Rectal smooth muscle tissue (tissue), 1 donor: ENCODE data around the gene ICE1.
"Not testable (repeated sequence)": the region's sequence is repeated elsewhere in the genome, so short reads cannot be mapped to it uniquely, and the experiment has no call there.

ENCODE experiments used
- H3K27ac ChIP-seq: one replicate; pipeline ENCODE4 v1.7.0; 2013; ENCODE audit warnings: low read depth, low read length, inconsistent platforms
- H3K27me3 ChIP-seq: one replicate; pipeline ENCODE4 v1.7.0; 2013; ENCODE audit warnings: low read length; ENCODE audit not compliant: control insufficient read depth, insufficient read depth
- H3K36me3 ChIP-seq: one replicate; pipeline ENCODE4 v1.7.0; 2013; ENCODE audit warnings: low read length; ENCODE audit not compliant: control insufficient read depth, insufficient read depth
- H3K4me1 ChIP-seq: one replicate; pipeline ENCODE4 v1.7.0; 2013; ENCODE audit warnings: low read length; ENCODE audit not compliant: control insufficient read depth, insufficient read depth
- H3K4me3 ChIP-seq: one replicate; pipeline ENCODE4 v1.7.0; 2013; ENCODE audit warnings: low read length
- H3K9ac ChIP-seq: one replicate; pipeline ENCODE4 v1.7.0; 2013; ENCODE audit warnings: low read length

Gene ICE1

GRCh38 chr5:5470933-5471332 lies 48.5 kb downstream of the ICE1 start:
- H3K27me3 ChIP-seq = no peaks in the 10 kb centered on the region
- H3K36me3 ChIP-seq = no peaks in the 10 kb centered on the region

GRCh38 chr5:5473226-5473625 lies 50.7 kb downstream of the ICE1 start:
- peaks cover 3% of the 10 kb centered on the region for H3K36me3 ChIP-seq

More at GRCh38 chr5:5470933-5471332, 48.5 kb downstream of the ICE1 start:
- Histone ChIP-seq H3K4me3 (no peak overlapping the region), H3K27ac (no peak overlapping the region), H3K9ac (no peak overlapping the region), H3K4me1 (no peaks in the 10 kb centered on the region)

GRCh38 chr5:5474961-5475360 lies 52.5 kb downstream of the ICE1 start:
- H3K4me3 ChIP-seq = no peak overlapping the region
- H3K4me1 ChIP-seq = no peaks in the 10 kb centered on the region
- H3K27ac ChIP-seq = no peak overlapping the region
- no peak overlapping the region for H3K9ac ChIP-seq
- H3K36me3 ChIP-seq = peaks cover 3% of the 10 kb centered on the region
- H3K27me3 ChIP-seq = no peaks in the 10 kb centered on the region

More at GRCh38 chr5:5473226-5473625, 50.7 kb downstream of the ICE1 start:
- no peak overlapping the region for H3K4me3 ChIP-seq
- H3K9ac ChIP-seq = no peak overlapping the region
- H3K27ac ChIP-seq = no peak overlapping the region
- no peaks in the 10 kb centered on the region for H3K4me1 ChIP-seq
- H3K27me3 ChIP-seq = no peaks in the 10 kb centered on the region

- H3K4me1 ChIP-seq = no peaks in the 10 kb centered on the region
- no peaks in the 10 kb centered on the region for H3K27me3 ChIP-seq
- H3K9ac ChIP-seq = no peak overlapping the region
- H3K36me3 ChIP-seq = peaks cover 3% of the 10 kb centered on the region
- no peak overlapping the region for H3K4me3 ChIP-seq
- H3K27ac ChIP-seq = no peak overlapping the region
Measured at GRCh38 chr5:5475975-5476374, 53.5 kb downstream of the ICE1 start.

- H3K36me3 ChIP-seq, H3K4me1 ChIP-seq, H3K27ac ChIP-seq, H3K4me3 ChIP-seq, H3K9ac ChIP-seq, H3K27me3 ChIP-seq: not testable (repeated sequence)
Measured at GRCh38 chr5:5479578-5479977, 57.1 kb downstream of the ICE1 start.

- Histone ChIP-seq H3K9ac (no peak overlapping the region), H3K27ac (no peak overlapping the region), H3K27me3 (no peaks in the 10 kb centered on the region), H3K4me1 (no peaks in the 10 kb centered on the region), H3K36me3 (peaks cover 3% of the 10 kb centered on the region), H3K4me3 (no peak overlapping the region)
Measured at GRCh38 chr5:5480481-5481111, 58.1 kb downstream of the ICE1 start.

- H3K27me3 ChIP-seq = no peaks in the 10 kb centered on the region
- H3K36me3 ChIP-seq = peaks cover 3% of the 10 kb centered on the region
- H3K9ac ChIP-seq = no peak overlapping the region
- H3K4me3 ChIP-seq = no peak overlapping the region
- H3K4me1 ChIP-seq = no peaks in the 10 kb centered on the region
- H3K27ac ChIP-seq = no peak overlapping the region
Measured at GRCh38 chr5:5481206-5481605, 58.7 kb downstream of the ICE1 start.

GRCh38 chr5:5481633-5482032 lies 59.2 kb downstream of the ICE1 start:
- no peak overlapping the region for H3K9ac ChIP-seq

GRCh38 chr5:5483350-5483749 lies 60.9 kb downstream of the ICE1 start:
- no peaks in the 10 kb centered on the region for H3K36me3 ChIP-seq
- no peak overlapping the region for H3K4me3 ChIP-seq
- H3K9ac ChIP-seq = no peak overlapping the region
- no peak overlapping the region for H3K27ac ChIP-seq
- no peaks in the 10 kb centered on the region for H3K27me3 ChIP-seq
- H3K4me1 ChIP-seq = no peaks in the 10 kb centered on the region

More at GRCh38 chr5:5481633-5482032, 59.2 kb downstream of the ICE1 start:
- H3K27me3 ChIP-seq = no peaks in the 10 kb centered on the region
- H3K4me3 ChIP-seq = no peak overlapping the region
- no peaks in the 10 kb centered on the region for H3K36me3 ChIP-seq
- no peak overlapping the region for H3K27ac ChIP-seq
- no peaks in the 10 kb centered on the region for H3K4me1 ChIP-seq

GRCh38 chr5:5483880-5484598 lies 61.6 kb downstream of the ICE1 start:
- H3K4me3 ChIP-seq = no peak overlapping the region
- no peaks in the 10 kb centered on the region for H3K4me1 ChIP-seq
- H3K9ac ChIP-seq = no peak overlapping the region
- H3K36me3 ChIP-seq = no peaks in the 10 kb centered on the region
- no peak overlapping the region for H3K27ac ChIP-seq
- no peaks in the 10 kb centered on the region for H3K27me3 ChIP-seq

- no peak overlapping the region for H3K27ac ChIP-seq
- H3K4me3 ChIP-seq = no peak overlapping the region
- H3K9ac ChIP-seq = no peak overlapping the region
- H3K4me1 ChIP-seq = no peaks in the 10 kb centered on the region
- H3K36me3 ChIP-seq = no peaks in the 10 kb centered on the region
- no peaks in the 10 kb centered on the region for H3K27me3 ChIP-seq
Measured at GRCh38 chr5:5486122-5486521, 63.6 kb downstream of the ICE1 start.

- no peak overlapping the region for H3K4me3 ChIP-seq
Measured at GRCh38 chr5:5487585-5488360, 65.3 kb downstream of the ICE1 start.

More at GRCh38 chr5:5487585-5488360, 65.3 kb downstream of the ICE1 start:
- H3K27me3 ChIP-seq = no peaks in the 10 kb centered on the region
- no peak overlapping the region for H3K9ac ChIP-seq
- no peaks in the 10 kb centered on the region for H3K36me3 ChIP-seq
- no peak overlapping the region for H3K27ac ChIP-seq
- peaks cover 3% of the 10 kb centered on the region for H3K4me1 ChIP-seq
